Tibial nerve (tissue), 3 donors: ENCODE measurements around the gene TTBK2.

ENCODE experiments used
- POLR2A ChIP-seq, 2 donors: fragments of 450-650 bp; IDR thresholded peaks; one replicate each; pipeline ENCODE4 v1.6.1; 2017; ENCODE audit warnings: antibody characterized with exemption in 2 of 2, mild to moderate bottlenecking in 2 of 2, moderate library complexity in 2 of 2
- TF ChIP-seq, protein P1 (sequence below), 5 experiments: fragments of 200-600 bp in 3 of 5; fragments of 450-650 bp in 2 of 5; sonication (generic) in 3 of 5; IDR thresholded peaks; one replicate each; pipeline ENCODE4 v1.5.1; 2016 to 2019; ENCODE audit warnings: antibody characterized with exemption in 5 of 5, mild to moderate bottlenecking in 3 of 5, moderate library complexity in 2 of 5

DNA sequence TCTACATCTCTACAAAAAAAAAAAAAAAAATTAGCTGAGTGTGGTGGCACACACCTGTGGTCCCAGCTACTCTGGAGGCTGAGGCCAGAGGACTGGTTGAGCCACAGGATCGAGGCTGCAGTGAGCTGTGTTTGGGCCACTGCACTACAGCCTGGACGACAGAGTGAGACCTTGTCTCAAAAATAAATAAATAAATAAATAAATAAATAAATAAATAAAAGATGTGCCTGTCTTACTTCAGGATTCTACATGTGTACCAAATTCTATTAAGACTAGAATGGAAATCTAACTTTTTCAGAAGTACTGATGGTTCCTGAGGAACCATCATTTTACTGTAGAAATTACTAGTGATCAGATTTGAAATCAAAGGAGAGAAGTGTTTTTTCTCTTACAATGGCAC, 51.9 kb downstream of the TTBK2 start:
- TF ChIP-seq, protein P1, sequence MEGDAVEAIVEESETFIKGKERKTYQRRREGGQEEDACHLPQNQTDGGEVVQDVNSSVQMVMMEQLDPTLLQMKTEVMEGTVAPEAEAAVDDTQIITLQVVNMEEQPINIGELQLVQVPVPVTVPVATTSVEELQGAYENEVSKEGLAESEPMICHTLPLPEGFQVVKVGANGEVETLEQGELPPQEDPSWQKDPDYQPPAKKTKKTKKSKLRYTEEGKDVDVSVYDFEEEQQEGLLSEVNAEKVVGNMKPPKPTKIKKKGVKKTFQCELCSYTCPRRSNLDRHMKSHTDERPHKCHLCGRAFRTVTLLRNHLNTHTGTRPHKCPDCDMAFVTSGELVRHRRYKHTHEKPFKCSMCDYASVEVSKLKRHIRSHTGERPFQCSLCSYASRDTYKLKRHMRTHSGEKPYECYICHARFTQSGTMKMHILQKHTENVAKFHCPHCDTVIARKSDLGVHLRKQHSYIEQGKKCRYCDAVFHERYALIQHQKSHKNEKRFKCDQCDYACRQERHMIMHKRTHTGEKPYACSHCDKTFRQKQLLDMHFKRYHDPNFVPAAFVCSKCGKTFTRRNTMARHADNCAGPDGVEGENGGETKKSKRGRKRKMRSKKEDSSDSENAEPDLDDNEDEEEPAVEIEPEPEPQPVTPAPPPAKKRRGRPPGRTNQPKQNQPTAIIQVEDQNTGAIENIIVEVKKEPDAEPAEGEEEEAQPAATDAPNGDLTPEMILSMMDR (IDR thresholded peaks at IDR 0.05) = no peak
- no peak for TF ChIP-seq POLR2A (IDR thresholded peaks at IDR 0.05)
